GM21447 (cell line): ENCODE measurements around the gene NKX2-1.

Source experiments
- ATAC-seq: cut with Tn5 transposase; IDR thresholded peaks from one replicate; pipeline ENCODE4 v1.9.1; 2021; ENCODE audit not compliant: unreplicated experiment

The NKX2-1 gene

GRCh38 chr14:36518031-36518585 is 1.9 kb downstream of the NKX2-1 start:
- no peak for ATAC-seq

GRCh38 chr14:36517242-36518030 is 2.6 kb downstream of the NKX2-1 start:
- no peak for ATAC-seq

GRCh38 chr14:36516719-36517241 is 3.3 kb downstream of the NKX2-1 start:
- ATAC-seq: no peak

GRCh38 chr14:36515896-36516718 is 3.9 kb downstream of the NKX2-1 start:
- ATAC-seq: no peak

- no peak for ATAC-seq
These were observed 4.9 kb downstream of the NKX2-1 start for GRCh38 chr14:36515105-36515593.

GRCh38 chr14:36514278-36515104 is 5.5 kb downstream of the NKX2-1 start:
- no peak for ATAC-seq

- ATAC-seq: no peak
These were observed 6.4 kb downstream of the NKX2-1 start for GRCh38 chr14:36513451-36514277.

- no peak for ATAC-seq
These were observed 7.0 kb downstream of the NKX2-1 start for GRCh38 chr14:36513012-36513420.

GRCh38 chr14:36512585-36513003 is 7.4 kb downstream of the NKX2-1 start:
- ATAC-seq: no peak

- no peak for ATAC-seq
These were observed 7.9 kb downstream of the NKX2-1 start for GRCh38 chr14:36511981-36512584.

- no peak for ATAC-seq
These were observed 9.2 kb downstream of the NKX2-1 start for GRCh38 chr14:36510874-36511273.

- ATAC-seq: no peak
These were observed 9.8 kb downstream of the NKX2-1 start for GRCh38 chr14:36510078-36510799.

- ATAC-seq: no peak
These were observed 10.7 kb downstream of the NKX2-1 start for GRCh38 chr14:36509069-36509917.

GRCh38 chr14:36508418-36509068 is 11.5 kb downstream of the NKX2-1 start:
- no peak for ATAC-seq

GRCh38 chr14:36507847-36508417 is 12.1 kb downstream of the NKX2-1 start:
- no peak for ATAC-seq

- no peak for ATAC-seq
These were observed 13.1 kb downstream of the NKX2-1 start for GRCh38 chr14:36506732-36507614.
